K562 (cell line): ENCODE measurements around the gene GRB2. TPM values are rescaled to one million over a fixed set of nuclear protein-coding genes. Genes with fewer than 3 reads are reported as not detected.
A peak's percentile ranks its signal among the peaks of the same experiment; 100 is the strongest.

Experiments used
- CBX3 ChIP-seq, 2 experiments: IDR thresholded peaks; 1 replicate in 1 of 2; 2 replicates in 1 of 2; pipeline ENCODE4 v1.6.1; 2012; ENCODE audit warnings: inconsistent platforms in 2 of 2, low read length in 2 of 2, borderline replicate concordance in 1 of 2, control low read depth in 1 of 2
- CTBP1 ChIP-seq: fragments of 450-650 bp; IDR thresholded peaks from 2 replicates; pipeline ENCODE4 v1.6.1; 2016; ENCODE audit warnings: borderline replicate concordance
- DIDO1 ChIP-seq: fragments of 450-650 bp; IDR thresholded peaks from 2 replicates; pipeline ENCODE4 v1.6.1; 2016; ENCODE audit warnings: low read depth, missing biosample characterization, missing genetic modification characterization
- ELF1 ChIP-seq: fragments of 200-800 bp; sonication (Bioruptor generic); IDR thresholded peaks from 2 replicates; pipeline ENCODE4 v1.6.1; 2016; ENCODE audit warnings: missing genetic modification characterization, missing compliant biosample characterization
- EP400 ChIP-seq: fragments of 450-650 bp; IDR thresholded peaks from 2 replicates; pipeline ENCODE4 v1.6.1; 2017; ENCODE audit warnings: antibody characterized with exemption, mild to moderate bottlenecking, moderate library complexity
- FOXA3 ChIP-seq, 2 experiments: fragments of 450-650 bp in 1 of 2; sonication (generic) in 1 of 2; formaldehyde crosslinking; IDR thresholded peaks in 1 of 2; conservative IDR thresholded peaks in 1 of 2; 2 replicates each; pipeline versions ENCODE4 v1.4.0 to v1.8.0; 2020 to 2022; ENCODE audit warnings: mild to moderate bottlenecking in 2 of 2, missing genetic modification reagents in 1 of 2
- HNRNPUL1 ChIP-seq: fragments of 200-400 bp; formaldehyde crosslinking; IDR thresholded peaks from 2 replicates; pipeline ENCODE4 v1.6.1; 2017; ENCODE audit warnings: low read length
- KDM2B ChIP-seq: fragments of 250-450 bp; sonication (Bioruptor Pico); IDR thresholded peaks from 2 replicates; pipeline ENCODE4 v1.8.0; 2021; ENCODE audit warnings: mild to moderate bottlenecking, moderate library complexity
- MEF2D ChIP-seq: conservative IDR thresholded peaks from 2 replicates; pipeline ENCODE4 v1.6.1; 2016; ENCODE audit warnings: low read depth, missing genetic modification characterization, missing compliant biosample characterization
- NELFE ChIP-seq: IDR thresholded peaks from 2 replicates; pipeline ENCODE4 v1.6.1; 2011; ENCODE audit warnings: mild to moderate bottlenecking; ENCODE audit not compliant: insufficient read depth, insufficient read length
- NFE2L1 ChIP-seq: fragments of 450-650 bp; IDR thresholded peaks from 2 replicates; pipeline ENCODE4 v1.6.1; 2016; ENCODE audit warnings: missing genetic modification characterization, low read depth, mild to moderate bottlenecking, missing compliant biosample characterization, moderate library complexity, borderline replicate concordance
- NR1H2 ChIP-seq: sonication (generic); formaldehyde crosslinking; IDR thresholded peaks from 2 replicates; pipeline ENCODE4 v1.4.0; 2020; ENCODE audit warnings: mild to moderate bottlenecking, missing genetic modification reagents
- POLR3G ChIP-seq: IDR thresholded peaks from 2 replicates; pipeline ENCODE4 v1.6.1; 2011; ENCODE audit not compliant: insufficient read length, insufficient replicate concordance; ENCODE audit errors: extremely low read depth
- RCOR1 ChIP-seq, 2 experiments: IDR thresholded peaks; 2 replicates each; pipeline ENCODE4 v1.6.1; 2012; ENCODE audit warnings: low read depth in 2 of 2, low read length in 2 of 2, borderline replicate concordance in 1 of 2, improper control_type of control experiment in 1 of 2
- SAFB2 ChIP-seq: fragments of 200-400 bp; formaldehyde crosslinking; IDR thresholded peaks from 2 replicates; pipeline ENCODE4 v1.6.1; 2018; ENCODE audit warnings: borderline replicate concordance, low read length, low read depth, moderate library complexity; ENCODE audit not compliant: severe bottlenecking
- SIRT6 ChIP-seq: IDR thresholded peaks from one replicate; pipeline ENCODE4 v1.6.1; 2012; ENCODE audit warnings: low read depth, mild to moderate bottlenecking, control low read depth, inconsistent platforms, low read length, moderate library complexity
- ZKSCAN3 ChIP-seq: fragments of 250-450 bp; sonication (Bioruptor Pico); IDR thresholded peaks from 2 replicates; pipeline ENCODE4 v1.4.0; 2020
- polyA plus RNA-seq, 8 experiments: library from polyadenylated mRNA; depleted of rRNA in 4 of 8; stranded (reverse) in 5 of 8; unstranded in 3 of 8; fragments of >200 nt; fragmentation: Nextera tagmentation in 2 of 8; fragmentation: Illumina TruSeq in 1 of 8; extraction: Ambion mirVana in 2 of 8; extraction: Trizol in 1 of 8; gene quantifications; 2 replicates each; pipeline versions ENCODE4 v1.2.1 to v1.2.3, GENCODE V29; 2011 to 2014; ENCODE audit warnings: inconsistent platforms in 1 of 8, missing spikeins in 1 of 8
- total RNA-seq, 7 experiments: library from RNA; depleted of rRNA in 6 of 7; stranded (reverse); fragments of >200 nt in 6 of 7; fragmentation: Illumina TruSeq in 2 of 7; extraction: Trizol in 2 of 7; gene quantifications; 2 replicates each; pipeline versions ENCODE4 v1.2.1 to v1.2.3, GENCODE V29; 2011 to 2021; ENCODE audit warnings: low replicate concordance in 1 of 7
- TF ChIP-seq, protein P1 (sequence below), 3 experiments: fragments of 200-800 bp in 1 of 3; fragments of 250-450 bp in 1 of 3; fragments of 450-650 bp in 1 of 3; sonication (Bioruptor Pico) in 1 of 3; sonication (Bioruptor generic) in 1 of 3; formaldehyde crosslinking in 1 of 3; IDR thresholded peaks; 2 replicates each; pipeline versions ENCODE4 v1.6.1 to v1.8.0; 2016 to 2022; ENCODE audit warnings: mild to moderate bottlenecking in 2 of 3, missing genetic modification characterization in 2 of 3, missing compliant biosample characterization in 1 of 3, moderate library complexity in 1 of 3
- TF ChIP-seq, protein P2 (sequence below): fragments of 450-650 bp; IDR thresholded peaks from 2 replicates; pipeline ENCODE4 v1.6.1; 2016; ENCODE audit warnings: missing biosample characterization, missing genetic modification characterization
- TF ChIP-seq, protein P3 (sequence below): fragments of 200-400 bp; formaldehyde crosslinking; IDR thresholded peaks from 2 replicates; pipeline ENCODE4 v1.6.1; 2017; ENCODE audit warnings: mild to moderate bottlenecking, low read depth, low read length, moderate library complexity

Gene GRB2
- total and polyA plus RNA-seq, 9 of the 15 experiments (the other 6 are each of a cell fraction or from before 2014, with no cell fraction given): 57.2 to 136 (median 84.8) TPM

DNA sequence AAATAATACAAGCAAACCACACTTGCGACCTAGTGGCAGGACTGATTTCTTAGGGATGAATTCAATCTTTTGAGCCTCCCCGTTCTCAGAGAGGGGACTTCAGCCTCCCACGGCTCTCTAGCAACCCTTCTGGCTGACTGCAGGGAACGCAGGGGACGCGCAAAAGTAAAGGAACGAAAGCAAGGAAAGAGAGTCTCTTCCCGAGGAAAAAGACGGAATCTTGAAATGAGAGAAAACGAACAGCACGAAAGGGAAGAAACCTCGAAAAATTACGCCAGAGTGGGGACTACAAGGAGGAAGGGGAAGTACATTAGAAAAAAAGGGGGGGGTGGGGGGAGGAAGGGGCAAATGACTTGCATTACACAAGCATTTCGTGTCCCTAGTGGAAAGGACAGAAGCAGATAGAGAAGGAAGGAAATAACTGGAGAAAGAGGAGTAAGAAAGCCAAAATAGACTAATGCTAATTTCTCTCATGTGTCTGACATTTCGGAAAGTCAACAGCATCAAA, 1.2 kb downstream of the GRB2 start (continued):
- TF ChIP-seq, protein P1, sequence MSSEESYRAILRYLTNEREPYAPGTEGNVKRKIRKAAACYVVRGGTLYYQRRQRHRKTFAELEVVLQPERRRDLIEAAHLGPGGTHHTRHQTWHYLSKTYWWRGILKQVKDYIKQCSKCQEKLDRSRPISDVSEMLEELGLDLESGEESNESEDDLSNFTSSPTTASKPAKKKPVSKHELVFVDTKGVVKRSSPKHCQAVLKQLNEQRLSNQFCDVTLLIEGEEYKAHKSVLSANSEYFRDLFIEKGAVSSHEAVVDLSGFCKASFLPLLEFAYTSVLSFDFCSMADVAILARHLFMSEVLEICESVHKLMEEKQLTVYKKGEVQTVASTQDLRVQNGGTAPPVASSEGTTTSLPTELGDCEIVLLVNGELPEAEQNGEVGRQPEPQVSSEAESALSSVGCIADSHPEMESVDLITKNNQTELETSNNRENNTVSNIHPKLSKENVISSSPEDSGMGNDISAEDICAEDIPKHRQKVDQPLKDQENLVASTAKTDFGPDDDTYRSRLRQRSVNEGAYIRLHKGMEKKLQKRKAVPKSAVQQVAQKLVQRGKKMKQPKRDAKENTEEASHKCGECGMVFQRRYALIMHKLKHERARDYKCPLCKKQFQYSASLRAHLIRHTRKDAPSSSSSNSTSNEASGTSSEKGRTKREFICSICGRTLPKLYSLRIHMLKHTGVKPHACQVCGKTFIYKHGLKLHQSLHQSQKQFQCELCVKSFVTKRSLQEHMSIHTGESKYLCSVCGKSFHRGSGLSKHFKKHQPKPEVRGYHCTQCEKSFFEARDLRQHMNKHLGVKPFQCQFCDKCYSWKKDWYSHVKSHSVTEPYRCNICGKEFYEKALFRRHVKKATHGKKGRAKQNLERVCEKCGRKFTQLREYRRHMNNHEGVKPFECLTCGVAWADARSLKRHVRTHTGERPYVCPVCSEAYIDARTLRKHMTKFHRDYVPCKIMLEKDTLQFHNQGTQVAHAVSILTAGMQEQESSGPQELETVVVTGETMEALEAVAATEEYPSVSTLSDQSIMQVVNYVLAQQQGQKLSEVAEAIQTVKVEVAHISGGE (CRISPR knock-in tag; IDR thresholded peaks at IDR 0.05): 0 out of 6 replicates have a peak, but pooled peaks of 1 of the 3 experiments have one; percentile 51
- TF ChIP-seq EP400 (peak; percentile 65; the same call in 1 of the 2 replicates), MEF2D (tag) (no peak), CTBP1 (no peak), NR1H2 (CRISPR knock-in tag) (no peak), ZKSCAN3 (CRISPR knock-in tag) (no peak), SAFB2 (no peak), POLR3G (no peak), SIRT6 (no peak), ELF1 (tag) (peak; percentile 44; the same call in 1 of the 2 replicates), HNRNPUL1 (no peak), NFE2L1 (peak; percentile 29; the same call in 1 of the 2 replicates), FOXA3 (CRISPR knock-in tag; conservative IDR thresholded peaks at IDR 0.05 in 1 of 2, IDR thresholded peaks at IDR 0.05 in 1 of 2) (no peak), NELFE (no peak), CBX3 (IDR thresholded peaks at IDR 0.05; ENCODE audit: borderline replicate concordance in 1 of 2, low read length in 2 of 2) (0 out of 3 replicates have a peak, but pooled peaks of 1 of the 2 experiments have one; percentile 12), RCOR1 (IDR thresholded peaks at IDR 0.05; ENCODE audit: borderline replicate concordance in 1 of 2, low read depth in 2 of 2, low read length in 2 of 2) (peak in 1 of 2 experiments; percentile 49; a peak in 2 of 4 replicates), DIDO1 (tag) (no peak; the same call in 1 of the 2 replicates), KDM2B (CRISPR knock-in tag) (no peak)
- TF ChIP-seq, protein P2, sequence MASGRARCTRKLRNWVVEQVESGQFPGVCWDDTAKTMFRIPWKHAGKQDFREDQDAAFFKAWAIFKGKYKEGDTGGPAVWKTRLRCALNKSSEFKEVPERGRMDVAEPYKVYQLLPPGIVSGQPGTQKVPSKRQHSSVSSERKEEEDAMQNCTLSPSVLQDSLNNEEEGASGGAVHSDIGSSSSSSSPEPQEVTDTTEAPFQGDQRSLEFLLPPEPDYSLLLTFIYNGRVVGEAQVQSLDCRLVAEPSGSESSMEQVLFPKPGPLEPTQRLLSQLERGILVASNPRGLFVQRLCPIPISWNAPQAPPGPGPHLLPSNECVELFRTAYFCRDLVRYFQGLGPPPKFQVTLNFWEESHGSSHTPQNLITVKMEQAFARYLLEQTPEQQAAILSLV (tag): no peak
- TF ChIP-seq, protein P3, sequence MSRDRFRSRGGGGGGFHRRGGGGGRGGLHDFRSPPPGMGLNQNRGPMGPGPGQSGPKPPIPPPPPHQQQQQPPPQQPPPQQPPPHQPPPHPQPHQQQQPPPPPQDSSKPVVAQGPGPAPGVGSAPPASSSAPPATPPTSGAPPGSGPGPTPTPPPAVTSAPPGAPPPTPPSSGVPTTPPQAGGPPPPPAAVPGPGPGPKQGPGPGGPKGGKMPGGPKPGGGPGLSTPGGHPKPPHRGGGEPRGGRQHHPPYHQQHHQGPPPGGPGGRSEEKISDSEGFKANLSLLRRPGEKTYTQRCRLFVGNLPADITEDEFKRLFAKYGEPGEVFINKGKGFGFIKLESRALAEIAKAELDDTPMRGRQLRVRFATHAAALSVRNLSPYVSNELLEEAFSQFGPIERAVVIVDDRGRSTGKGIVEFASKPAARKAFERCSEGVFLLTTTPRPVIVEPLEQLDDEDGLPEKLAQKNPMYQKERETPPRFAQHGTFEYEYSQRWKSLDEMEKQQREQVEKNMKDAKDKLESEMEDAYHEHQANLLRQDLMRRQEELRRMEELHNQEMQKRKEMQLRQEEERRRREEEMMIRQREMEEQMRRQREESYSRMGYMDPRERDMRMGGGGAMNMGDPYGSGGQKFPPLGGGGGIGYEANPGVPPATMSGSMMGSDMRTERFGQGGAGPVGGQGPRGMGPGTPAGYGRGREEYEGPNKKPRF: no peak
